ENCODE results near the gene GSAP.

Gene GSAP

GRCh38 chr7:77409005-77409738 lies 7.0 kb downstream of the GSAP start:
- DNase-seq (ENCODE audit: low read depth in 3 of 3) = no peak

DNA sequence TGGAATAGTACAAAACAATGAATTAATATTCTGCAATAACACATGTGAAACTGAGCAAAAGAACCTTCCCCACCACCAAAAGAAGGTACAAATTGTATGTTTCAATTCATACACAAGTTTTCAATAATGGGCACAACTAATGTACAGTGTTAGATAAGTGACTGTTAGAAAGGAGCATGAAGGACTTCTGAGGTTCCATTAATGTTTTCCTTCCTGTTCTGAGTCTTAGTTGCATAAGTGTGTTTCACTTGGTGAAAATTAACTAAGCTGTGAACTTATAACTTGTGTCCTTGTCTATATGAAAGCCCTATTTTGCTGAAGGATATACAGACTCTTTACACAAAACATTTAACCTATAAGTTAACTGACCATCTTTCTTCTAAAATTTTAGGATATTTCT lies 8.2 kb downstream of the GSAP start:
- no peak for DNase-seq (ENCODE audit: low read depth in 3 of 3)

DNA sequence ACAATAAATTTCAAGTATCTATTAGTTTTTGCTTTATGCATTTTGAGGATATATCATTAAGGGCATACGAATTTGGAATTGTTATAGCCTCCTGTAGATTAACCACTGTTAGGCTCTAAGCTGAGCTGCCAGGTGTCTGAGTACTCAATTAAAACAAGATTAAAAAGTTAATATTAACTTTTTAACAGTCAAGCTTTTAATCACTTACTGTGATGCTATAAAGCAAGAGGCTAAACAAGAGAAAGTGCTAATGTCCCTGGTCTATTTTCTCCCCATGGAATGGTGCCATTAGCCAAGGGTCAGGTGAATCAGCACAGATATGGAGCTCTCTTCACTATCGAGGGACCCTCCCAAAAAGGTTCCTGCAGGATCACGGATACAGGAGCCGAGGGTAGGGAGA lies 9.7 kb downstream of the GSAP start:
- DNase-seq (ENCODE audit: low read depth in 3 of 3) = no peak

- DNase-seq (ENCODE audit: low read depth in 3 of 3) = no peak
Observed at GRCh38 chr7:77404641-77405040, 11.5 kb downstream of the GSAP start.

- DNase-seq (ENCODE audit: low read depth in 3 of 3) = no peak
Observed at GRCh38 chr7:77403957-77404356, 12.2 kb downstream of the GSAP start.

GRCh38 chr7:77402818-77403217 lies 13.3 kb downstream of the GSAP start:
- DNase-seq (ENCODE audit: low read depth in 3 of 3) = no peak

- no peak for DNase-seq (ENCODE audit: low read depth in 3 of 3)
Observed at GRCh38 chr7:77401002-77401401, 15.1 kb downstream of the GSAP start.

- no peak for DNase-seq (ENCODE audit: low read depth in 3 of 3)
Observed at GRCh38 chr7:77399816-77400215, 16.3 kb downstream of the GSAP start.

DNA sequence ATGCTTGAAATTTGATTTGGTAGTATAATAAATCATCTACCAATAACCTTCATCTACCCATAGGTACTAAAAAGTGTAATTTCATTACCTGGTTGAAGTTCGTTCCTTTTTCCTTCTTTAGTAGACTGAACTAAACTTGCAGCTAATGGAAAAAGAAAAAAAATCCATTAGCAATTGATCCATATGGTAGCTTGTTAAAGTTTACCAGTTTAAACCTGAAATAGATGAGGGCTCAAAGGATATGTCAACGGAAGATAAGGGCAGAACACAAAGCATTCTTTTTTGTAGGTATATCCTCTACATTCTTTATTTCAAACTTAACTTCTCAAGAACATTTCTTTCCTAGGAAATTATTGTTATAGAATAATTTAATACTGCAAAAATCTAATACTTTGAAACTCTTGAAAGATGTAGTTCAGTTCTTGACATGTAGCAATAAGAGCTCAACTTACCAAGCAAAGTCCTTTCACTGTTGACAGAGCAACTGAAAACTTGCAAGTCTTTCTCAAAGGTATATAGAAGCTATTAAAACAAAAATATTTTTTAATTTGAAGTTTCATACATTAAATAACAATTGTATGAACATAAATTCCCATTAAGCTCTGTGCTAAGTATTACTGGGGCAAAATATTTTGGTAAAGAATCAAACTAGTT lies 19.1 kb downstream of the GSAP start:
- DNase-seq (ENCODE audit: low read depth in 3 of 3) = no peak

- DNase-seq (ENCODE audit: low read depth in 3 of 3) = no peak
Observed at GRCh38 chr7:77395626-77396025, 20.5 kb downstream of the GSAP start.

DNA sequence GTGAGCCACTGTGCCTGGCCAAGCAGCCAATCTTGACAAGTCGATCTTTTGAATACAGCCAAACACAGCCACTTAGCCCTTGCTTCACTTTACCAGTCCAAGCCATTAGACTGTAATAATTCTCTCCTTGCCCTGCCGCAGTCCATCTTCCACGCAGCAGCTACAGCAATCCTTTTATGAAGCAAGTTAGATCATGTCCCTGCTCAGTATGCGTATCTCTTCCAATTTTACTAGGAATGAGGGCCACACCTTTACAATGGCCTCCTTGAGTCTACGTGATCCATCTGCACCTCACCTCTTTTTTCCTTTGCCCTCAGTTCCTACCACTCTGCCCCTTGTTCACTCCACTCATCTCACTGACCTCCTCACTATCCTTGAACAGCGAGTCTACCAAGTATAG lies 22.2 kb downstream of the GSAP start:
- no peak for DNase-seq (ENCODE audit: low read depth in 3 of 3)

GRCh38 chr7:77393261-77393660 lies 22.9 kb downstream of the GSAP start:
- DNase-seq (ENCODE audit: low read depth in 3 of 3) = peak; percentile 29 to 58 (median 50)

DNA sequence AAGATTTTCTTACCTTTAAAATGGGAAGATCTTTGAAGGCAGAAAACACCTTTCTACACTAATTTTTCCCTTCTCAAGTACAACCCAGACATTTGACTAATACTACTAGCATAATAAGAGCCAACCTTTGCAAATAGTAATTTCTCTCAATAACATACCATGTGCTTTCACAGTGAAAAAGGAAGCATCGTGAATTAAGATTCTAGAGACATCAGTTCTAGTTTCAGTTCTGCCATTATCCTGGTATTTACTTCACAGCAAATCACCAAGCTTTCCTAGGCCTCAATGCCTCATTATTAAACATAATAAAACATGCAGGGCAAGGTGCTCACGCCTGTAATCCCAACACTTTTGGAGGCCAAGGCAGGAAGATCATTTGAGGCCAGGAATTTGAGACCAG lies 24.9 kb downstream of the GSAP start:
- DNase-seq (ENCODE audit: low read depth in 3 of 3) = no peak

DNA sequence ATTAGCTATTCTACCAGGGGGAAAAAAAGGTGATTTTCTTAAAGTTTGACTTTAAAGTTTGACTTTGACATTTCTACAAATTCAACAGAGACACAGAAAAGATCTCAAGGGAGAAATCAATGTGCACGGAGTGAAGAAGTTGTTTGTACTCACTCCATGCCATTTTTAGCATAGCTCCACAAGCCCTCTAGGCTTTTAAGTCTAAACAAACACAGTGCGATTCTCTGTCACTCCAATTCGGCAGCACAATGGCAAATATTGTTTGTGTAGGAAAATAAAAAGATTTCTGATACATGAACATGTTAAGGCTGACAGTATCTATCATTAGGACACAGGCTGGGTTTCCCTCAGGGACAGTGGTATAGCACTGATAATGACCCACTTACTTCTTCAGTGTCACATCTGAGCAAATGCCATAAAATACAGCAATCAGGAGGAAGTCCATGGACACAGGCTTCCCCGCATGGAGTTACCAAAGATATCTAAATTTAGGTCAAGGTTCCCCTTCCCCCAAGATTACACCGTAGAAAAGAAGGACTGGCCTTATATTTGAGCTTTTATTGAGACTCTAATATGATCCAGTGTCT lies 28.0 kb downstream of the GSAP start:
- DNase-seq (ENCODE audit: low read depth in 3 of 3) = no peak

- no peak for DNase-seq (ENCODE audit: low read depth in 3 of 3)
Observed at GRCh38 chr7:77386165-77386822, 29.9 kb downstream of the GSAP start.

GRCh38 chr7:77383333-77383740 lies 32.8 kb downstream of the GSAP start:
- DNase-seq (ENCODE audit: low read depth in 3 of 3) = no peak

DNA sequence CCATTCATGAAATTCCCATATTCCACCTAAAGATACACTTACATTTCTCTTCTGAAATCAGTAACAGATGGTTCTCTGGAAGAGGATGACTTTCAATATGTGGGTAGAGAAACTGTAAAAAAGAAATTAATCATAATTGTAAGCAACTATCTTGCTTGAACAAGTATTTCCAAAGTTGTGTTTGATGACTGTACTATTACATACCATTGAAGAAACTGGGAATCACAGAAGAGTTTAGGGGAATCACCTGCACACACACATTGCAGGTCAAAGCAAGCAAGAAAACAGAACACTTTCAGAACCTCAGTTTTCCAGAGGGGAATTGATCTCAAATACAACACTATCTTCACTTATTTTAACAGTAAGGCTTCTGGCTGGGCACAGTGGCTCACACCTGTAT lies 33.6 kb downstream of the GSAP start:
- no peak for DNase-seq (ENCODE audit: low read depth in 3 of 3)

GRCh38 chr7:77378584-77378983 lies 37.6 kb downstream of the GSAP start:
- no peak for DNase-seq (ENCODE audit: low read depth in 3 of 3)

DNA sequence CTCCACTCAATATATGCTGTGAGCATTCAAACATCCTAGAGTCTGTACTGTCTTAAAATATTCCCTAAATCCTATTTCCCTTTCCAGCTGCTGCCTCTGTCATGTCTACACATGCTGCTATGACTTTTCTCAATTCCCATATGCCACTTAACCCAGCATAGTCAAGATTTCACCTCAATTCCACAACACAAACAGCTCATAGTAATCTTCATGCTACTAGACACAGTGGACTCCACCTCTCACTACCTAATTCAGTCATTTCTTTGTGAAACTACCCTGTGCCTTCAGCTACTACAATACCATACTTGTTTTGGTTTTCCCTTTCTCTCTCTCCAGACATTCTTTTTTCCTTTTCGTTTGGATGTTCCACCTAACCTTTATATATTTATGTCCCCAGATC lies 45.5 kb downstream of the GSAP start:
- DNase-seq (ENCODE audit: low read depth in 3 of 3) = no peak

GRCh38 chr7:77368974-77369373 lies 47.2 kb downstream of the GSAP start:
- no peak for DNase-seq (ENCODE audit: low read depth in 3 of 3)

GRCh38 chr7:77367976-77368375 lies 48.2 kb downstream of the GSAP start:
- no peak for DNase-seq (ENCODE audit: low read depth in 3 of 3)

GRCh38 chr7:77362905-77363304 lies 53.2 kb downstream of the GSAP start:
- DNase-seq (ENCODE audit: low read depth in 3 of 3) = no peak

DNA sequence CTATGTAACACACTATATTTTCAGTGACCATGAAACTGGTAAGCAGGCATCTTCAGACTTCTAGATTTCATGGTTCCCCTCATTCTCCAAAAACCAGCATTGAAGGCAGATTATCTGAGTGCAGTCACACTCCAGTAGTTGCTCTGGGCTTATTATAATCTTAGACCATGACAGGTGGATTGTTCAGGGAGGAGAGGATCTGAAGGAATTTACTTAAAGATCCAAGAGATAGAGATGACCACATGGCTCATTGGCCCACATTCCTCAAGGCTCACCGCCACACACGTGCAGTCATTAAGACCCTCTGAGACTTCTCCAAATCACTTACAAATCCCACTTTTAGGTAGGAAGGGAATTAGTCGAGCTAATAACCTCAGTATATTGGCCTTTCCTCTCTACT lies 55.2 kb downstream of the GSAP start:
- DNase-seq (ENCODE audit: low read depth in 3 of 3) = no peak

Measured in stimulated activated CD4-positive, alpha-beta T cell treated with anti-CD3 and anti-CD28 coated beads, TNF-alpha, amount 100 ng/mL, for 48 hours (primary cell).